ENCODE results near the gene FTO.

Gene FTO

DNA sequence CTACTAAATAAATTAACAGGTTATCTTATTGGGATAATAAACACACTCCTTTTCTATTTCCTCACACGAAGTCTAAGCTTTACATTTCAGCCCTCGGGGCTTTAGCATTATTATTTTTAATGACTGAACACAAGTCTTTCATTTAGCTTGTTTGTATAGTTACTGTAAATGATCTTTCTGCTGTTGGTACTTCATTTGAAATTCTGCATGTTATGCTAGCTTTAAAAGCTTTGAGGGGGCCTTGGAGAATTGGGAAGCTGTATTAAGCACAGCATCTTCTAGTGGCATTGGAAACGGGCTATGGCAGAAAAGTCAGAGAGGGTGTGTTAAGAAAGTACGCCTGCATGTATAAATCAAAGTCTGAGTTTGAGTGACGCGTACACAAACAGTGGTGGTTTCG lies 243.7 kb downstream of the FTO start:
- TF ChIP-seq, protein P1, sequence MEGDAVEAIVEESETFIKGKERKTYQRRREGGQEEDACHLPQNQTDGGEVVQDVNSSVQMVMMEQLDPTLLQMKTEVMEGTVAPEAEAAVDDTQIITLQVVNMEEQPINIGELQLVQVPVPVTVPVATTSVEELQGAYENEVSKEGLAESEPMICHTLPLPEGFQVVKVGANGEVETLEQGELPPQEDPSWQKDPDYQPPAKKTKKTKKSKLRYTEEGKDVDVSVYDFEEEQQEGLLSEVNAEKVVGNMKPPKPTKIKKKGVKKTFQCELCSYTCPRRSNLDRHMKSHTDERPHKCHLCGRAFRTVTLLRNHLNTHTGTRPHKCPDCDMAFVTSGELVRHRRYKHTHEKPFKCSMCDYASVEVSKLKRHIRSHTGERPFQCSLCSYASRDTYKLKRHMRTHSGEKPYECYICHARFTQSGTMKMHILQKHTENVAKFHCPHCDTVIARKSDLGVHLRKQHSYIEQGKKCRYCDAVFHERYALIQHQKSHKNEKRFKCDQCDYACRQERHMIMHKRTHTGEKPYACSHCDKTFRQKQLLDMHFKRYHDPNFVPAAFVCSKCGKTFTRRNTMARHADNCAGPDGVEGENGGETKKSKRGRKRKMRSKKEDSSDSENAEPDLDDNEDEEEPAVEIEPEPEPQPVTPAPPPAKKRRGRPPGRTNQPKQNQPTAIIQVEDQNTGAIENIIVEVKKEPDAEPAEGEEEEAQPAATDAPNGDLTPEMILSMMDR (IDR thresholded peaks at IDR 0.05; ENCODE audit: control insufficient read depth, insufficient read depth, low read depth, low read length, missing control alignments): no peak
- no peak overlapping the region for H3K4me3 ChIP-seq (ENCODE audit: control insufficient read depth, low read depth, low read length)
- no peak for DNase-seq (ENCODE audit: low read depth)

DNA sequence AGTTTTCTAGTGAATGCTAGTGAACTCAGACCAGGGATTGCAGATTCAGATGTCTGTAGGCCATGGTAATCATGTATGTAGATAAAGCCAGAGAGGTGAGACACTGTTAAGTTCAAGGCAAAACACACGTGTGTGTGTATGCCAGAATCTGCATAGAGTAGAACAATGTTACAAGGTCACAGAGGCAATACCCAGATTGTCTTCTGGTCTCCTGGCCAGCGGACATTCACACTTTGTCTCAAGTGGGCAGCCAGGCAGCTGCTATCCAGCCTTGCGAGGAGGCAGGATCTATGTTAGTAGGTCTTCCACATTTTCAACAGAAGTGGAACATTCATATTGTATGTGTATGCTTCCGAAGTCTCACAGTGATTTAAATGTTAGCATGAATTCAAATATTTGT lies 244.4 kb downstream of the FTO start:
- TF ChIP-seq, protein P1 (IDR thresholded peaks at IDR 0.05; ENCODE audit: control insufficient read depth, insufficient read depth, low read depth, low read length, missing control alignments): no peak
- DNase-seq (ENCODE audit: low read depth): no peak
- H3K4me3 ChIP-seq (ENCODE audit: control insufficient read depth, low read depth, low read length): no peak overlapping the region

DNA sequence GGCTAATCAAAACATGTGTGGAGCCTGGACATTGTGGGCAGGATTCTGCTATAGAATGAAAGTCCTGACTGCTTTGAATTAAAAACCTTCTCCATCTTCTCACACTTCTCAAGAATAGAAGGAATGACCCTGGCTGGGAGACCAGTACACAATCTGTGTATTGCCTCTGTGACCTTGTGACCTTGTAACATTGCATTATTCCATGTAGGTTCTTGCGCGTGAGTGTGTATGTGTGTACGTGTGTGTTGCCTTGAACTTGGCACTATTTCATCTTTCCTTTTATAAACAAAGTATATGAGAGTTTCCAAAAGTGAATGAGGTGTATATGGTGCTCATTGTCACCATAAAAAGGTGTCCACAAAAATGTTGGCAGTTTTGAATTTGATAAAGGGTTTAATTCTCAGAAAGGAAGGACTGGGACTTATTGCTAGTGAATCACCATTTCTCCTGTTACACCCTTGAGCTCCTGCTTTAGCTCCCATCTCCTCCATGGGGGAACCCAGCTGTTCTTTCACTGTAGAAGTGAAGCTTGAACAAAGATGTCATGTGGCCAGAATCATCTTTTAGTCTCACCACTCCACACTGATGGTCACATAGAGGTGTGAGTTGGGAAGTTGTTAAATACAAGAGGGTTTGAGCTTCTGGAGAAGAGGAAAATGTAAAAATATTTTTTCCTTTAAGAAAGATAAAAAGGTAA lies 244.9 kb downstream of the FTO start:
- TF ChIP-seq, protein P1 (IDR thresholded peaks at IDR 0.05; ENCODE audit: control insufficient read depth, insufficient read depth, low read depth, low read length, missing control alignments): no peak
- no peak overlapping the region for H3K4me3 ChIP-seq (ENCODE audit: control insufficient read depth, low read depth, low read length)
- no peak for DNase-seq (ENCODE audit: low read depth)

DNA sequence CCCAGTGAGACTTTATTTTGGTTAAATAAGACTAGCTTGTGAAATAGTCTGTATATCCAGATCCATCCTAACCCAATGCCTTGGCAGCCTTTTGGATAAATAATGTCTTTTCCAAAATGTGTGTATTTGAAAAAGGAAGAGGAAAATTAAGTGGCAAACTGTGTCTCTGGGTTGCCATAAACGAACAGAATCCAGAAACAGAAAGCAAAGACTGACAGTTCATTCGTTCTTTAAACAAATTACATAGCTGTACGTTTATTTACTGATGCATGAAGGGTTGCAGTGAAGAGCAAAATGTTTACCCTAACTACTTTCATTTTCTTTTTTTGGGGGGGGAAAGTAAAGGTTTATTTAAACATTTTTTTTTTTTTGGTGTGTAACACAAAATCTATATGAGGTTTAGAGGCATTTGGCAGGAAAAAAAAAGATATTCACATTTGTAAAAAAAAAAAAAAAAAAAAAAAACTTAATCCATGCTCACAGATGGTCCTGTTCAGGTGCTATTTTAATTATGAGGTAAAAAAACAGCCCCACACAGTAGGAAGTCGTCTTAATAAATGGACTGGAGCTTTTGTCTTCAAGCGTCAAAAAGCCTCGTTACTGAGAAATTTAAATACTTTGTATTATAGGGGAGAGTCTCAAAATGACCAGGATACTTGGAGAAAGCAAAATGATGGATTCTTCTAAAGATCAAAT lies 245.9 kb downstream of the FTO start:
- TF ChIP-seq, protein P1 (IDR thresholded peaks at IDR 0.05; ENCODE audit: control insufficient read depth, insufficient read depth, low read depth, low read length, missing control alignments): no peak
- H3K4me3 ChIP-seq (ENCODE audit: control insufficient read depth, low read depth, low read length): no peak overlapping the region

DNA sequence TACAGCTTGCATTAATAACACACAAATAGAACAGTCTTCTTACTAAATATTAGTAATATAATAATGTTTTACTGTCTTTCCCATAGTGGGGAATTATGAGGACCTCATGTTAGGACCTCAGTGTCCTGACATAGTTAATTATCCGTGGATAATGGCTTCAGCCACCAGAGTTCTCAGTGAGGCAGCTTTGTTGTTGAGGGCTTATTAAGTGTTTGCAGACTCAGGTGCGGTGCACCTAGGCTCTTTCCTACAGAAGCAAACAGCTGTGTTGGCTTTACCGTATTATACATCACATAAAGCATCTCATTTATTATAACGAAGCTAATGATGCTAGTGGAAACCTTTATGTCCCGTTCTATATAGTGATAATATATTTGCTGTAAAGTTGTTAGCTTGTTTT lies 246.7 kb downstream of the FTO start:
- TF ChIP-seq, protein P1 (IDR thresholded peaks at IDR 0.05; ENCODE audit: control insufficient read depth, insufficient read depth, low read depth, low read length, missing control alignments): no peak
- DNase-seq (ENCODE audit: low read depth): no peak
- H3K4me3 ChIP-seq (ENCODE audit: control insufficient read depth, low read depth, low read length): no peak overlapping the region

More for the DNA sequence above, 245.9 kb downstream of the FTO start:
- DNase-seq (ENCODE audit: low read depth): no peak

DNA sequence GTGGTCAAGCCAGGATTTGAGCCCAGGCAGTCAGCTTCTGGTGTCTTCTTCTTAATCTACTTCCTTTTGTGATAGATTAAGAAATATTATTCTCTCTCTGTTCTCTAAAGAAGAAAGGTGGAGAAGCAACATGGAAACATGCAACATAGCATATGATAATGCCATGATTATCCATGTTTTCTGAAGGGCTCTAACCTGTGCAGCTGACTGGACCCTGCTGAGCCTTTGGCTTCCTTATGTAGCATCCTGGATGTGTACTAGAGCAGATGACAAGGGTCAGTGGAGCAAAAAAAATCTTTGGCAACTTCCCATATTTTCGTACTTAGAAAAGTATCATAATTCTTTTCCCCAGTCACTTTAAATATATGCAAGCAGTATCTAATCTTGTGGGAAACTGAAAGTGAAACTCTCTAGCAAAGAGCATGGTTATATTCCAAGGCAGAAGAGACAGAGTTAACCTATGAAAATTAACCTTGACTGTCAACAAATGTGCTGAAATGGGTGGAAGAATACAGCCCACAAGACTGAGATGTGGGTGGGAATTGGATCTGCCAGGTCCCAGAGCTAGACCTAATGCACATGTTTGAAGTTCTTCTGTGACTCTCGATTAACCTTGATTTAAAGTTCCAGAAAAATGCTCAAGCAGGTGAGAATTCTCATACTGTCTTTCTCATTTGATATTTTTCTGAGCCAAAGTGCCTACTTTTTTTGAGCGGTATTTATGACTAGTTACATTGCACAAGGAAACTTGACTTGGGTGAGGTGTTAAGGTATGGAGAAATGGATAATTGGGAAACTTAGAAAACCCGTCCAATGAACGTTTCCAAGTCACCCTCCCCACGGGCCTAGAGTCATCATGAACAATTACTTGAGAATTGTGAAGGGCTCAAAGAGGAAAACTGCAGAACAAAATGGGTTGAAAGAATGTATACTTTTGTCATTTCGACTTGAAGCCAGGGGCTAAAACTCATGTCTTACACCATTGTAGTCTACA lies 248.6 kb downstream of the FTO start:
- no peak overlapping the region for H3K4me3 ChIP-seq (ENCODE audit: control insufficient read depth, low read depth, low read length)
- TF ChIP-seq, protein P1 (IDR thresholded peaks at IDR 0.05; ENCODE audit: control insufficient read depth, insufficient read depth, low read depth, low read length, missing control alignments): no peak

More for the DNA sequence above, 248.6 kb downstream of the FTO start:
- no peak for DNase-seq (ENCODE audit: low read depth)

Data from AG09309 (cell line).